GM18505 (cell line): ENCODE results near the gene TMEM178B.

Source experiments
- ATAC-seq: cut with Tn5 transposase; IDR thresholded peaks from one replicate; pipeline ENCODE4 v1.9.1; 2021; ENCODE audit not compliant: unreplicated experiment
- POLR2A ChIP-seq: IDR thresholded peaks from 4 replicates; pipeline ENCODE4 v1.6.1; 2011; ENCODE audit warnings: borderline replicate concordance; ENCODE audit not compliant: insufficient read depth, insufficient read length; ENCODE audit errors: extremely low read depth

TMEM178B gene

DNA sequence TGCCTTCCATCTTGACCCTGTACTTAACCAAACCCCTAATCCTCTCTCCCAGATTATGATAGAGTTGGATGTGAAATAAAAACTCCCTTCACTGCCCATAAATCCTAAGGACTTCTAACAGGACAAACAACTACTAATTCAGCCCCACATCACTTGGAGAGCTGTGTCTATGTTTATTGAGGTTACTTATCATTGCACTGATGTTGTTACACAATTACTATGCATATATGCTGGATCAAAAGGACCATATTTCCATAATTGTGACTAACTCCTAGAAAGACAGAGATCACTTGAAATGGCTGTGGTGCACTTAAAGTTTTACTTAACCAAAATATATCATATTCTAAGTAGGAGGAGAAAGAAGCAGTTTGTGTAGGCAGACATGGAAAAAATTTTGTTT is 332.5 kb downstream of the TMEM178B start:
- ATAC-seq = no peak
- TF ChIP-seq POLR2A = no peak

DNA sequence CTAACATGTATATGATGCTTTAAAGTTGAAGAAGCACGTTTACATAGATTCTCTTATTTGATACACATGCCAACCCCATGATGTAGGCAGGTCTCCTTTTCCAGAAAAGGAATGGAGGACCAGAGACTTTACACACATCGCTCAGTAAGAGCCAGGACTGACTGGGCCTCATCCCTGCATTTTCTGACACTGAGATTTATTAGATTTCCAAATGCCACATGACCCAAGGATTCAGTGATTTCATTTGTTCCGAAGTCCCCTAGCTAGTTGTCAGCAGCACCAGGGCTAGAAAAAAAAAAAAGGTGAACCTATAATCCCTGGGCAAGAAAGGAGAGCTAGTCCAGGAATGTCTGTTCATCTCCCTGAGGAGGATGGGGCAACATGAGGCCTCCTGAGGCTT is 334.0 kb downstream of the TMEM178B start:
- no peak for TF ChIP-seq POLR2A
- ATAC-seq = no peak

DNA sequence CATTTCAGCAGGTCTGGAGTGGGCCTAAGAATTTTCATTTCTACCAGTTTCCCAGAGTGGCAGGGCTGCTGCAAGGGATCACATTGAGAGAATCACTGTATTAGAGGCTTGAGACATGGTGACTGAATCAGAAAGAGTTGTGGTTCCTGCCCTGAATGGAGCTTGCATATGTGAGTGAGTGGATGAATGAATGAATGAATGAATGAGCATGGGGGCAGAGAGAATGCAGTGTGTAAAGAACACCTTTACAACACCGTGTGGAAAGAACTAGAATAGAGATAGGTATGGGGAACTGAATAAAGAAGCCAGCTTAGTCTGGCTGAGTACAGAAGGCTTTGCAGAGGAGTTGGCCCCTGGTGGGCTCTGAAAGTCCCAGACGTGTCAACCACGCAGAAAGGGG is 334.6 kb downstream of the TMEM178B start:
- TF ChIP-seq POLR2A = no peak
- no peak for ATAC-seq

DNA sequence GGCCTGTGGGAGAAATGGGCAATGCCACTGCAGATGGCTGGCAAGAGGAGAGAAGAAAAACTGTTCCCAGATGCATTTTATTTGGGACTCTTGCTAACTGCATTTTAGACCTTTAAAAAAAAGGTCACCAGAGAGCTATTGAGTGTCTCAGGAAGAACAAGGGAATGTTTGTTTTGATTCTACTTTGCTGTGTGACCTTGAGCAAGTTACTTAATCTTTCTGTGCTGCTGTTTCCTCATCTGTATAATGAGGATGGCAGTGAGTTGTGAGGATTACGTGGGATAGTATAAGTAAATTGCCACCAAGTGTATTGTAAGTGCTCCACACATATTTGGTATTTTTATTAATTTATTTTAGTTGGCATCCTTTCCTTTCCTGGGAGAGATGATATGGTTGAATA is 335.4 kb downstream of the TMEM178B start:
- TF ChIP-seq POLR2A = no peak
- no peak for ATAC-seq

DNA sequence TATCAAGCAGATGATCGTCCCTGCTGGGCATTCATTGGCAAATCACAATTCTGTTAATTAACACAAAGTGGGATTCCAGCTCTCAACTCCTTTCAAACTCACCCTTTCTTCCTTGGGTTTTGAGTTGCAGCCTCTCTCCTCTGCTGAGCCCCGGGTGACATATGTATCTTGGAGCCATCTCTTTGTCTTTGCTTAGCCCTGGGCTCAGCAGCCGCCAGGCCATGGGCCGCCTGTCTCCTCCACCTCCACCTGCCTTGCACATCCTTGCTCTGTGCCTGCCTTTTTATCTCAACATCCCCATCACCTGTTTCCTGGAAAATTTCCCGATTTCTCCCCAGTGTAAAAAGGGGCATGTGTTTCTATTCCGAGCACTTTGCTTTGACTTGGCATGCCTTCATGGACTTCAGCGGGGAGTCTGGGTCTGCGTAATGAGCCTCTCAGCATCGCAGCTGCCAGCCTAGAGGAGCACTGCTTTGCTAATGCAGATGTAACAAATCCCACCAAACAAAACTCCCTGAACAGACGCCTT is 336.0 kb downstream of the TMEM178B start:
- TF ChIP-seq POLR2A = no peak
- ATAC-seq = no peak

DNA sequence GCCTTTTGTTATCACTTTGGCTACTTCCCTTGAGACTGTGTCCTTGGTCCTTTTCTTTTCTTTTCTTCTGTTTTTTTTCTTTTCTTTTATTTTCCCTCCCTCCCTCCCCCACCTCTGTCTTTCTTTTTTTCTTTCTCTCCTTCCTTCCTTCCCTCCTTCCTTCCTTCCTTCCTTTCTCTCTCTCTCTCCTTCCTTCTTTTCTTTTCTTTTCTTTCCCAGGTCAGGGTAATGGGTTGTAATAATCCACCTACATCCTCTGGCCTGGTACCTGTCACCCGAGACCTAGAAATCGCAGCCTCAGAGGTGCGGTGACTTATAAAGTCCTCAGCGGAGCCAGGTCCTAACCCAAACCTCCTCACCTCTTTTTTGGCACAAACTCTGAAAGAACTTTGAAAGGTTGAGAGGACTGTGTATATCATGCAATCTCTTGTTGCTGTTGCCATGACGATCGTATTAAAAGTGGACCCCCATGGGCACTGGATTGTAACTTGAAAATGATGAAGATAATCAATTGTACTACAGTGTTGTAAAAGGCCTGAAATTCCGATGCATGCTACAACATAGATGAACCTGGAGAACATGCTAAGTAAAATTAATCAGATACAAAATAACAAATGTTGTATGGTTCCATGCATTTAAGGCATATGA is 336.6 kb downstream of the TMEM178B start:
- no peak for ATAC-seq
- no peak for TF ChIP-seq POLR2A

DNA sequence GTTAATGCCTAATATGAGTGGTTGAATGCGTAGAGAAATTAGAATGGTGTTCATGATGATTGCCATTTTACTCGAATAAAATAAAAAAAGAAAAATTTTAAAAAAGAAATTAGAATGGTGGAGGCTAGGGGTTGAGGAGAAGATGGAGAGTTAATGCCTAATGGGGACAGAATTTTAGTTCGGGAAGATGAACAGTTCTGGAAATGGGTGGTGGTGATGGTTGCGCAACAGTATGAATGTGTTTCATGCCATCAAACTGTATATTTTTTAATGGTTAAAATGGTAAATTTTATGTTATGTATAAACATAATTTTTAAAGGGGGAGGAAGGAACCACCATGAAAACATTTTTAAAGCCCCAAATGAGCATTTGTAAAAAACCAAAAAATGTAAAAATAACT is 337.3 kb downstream of the TMEM178B start:
- no peak for ATAC-seq

DNA sequence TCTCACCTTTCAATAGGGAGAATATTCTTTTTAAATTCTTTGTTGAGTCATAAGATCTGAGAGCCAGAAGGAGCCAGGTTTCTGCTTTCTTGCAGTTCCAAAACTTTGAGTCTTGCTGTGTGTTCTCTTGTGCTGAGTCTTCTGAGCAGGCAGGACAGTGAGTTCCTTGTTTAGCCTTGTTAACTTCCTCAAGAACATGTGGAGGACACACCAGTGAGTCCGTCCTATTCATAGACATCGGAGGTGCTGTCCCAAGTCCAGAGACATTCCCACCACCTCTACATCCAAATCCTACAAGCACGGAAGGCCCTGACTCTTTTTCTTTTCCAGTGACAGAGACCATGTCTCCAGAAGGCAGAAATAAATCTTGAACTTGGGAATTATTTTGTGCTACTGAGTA is 342.1 kb downstream of the TMEM178B start:
- no peak for ATAC-seq
- TF ChIP-seq POLR2A = no peak

More for the DNA sequence above, 337.3 kb downstream of the TMEM178B start:
- no peak for TF ChIP-seq POLR2A

DNA sequence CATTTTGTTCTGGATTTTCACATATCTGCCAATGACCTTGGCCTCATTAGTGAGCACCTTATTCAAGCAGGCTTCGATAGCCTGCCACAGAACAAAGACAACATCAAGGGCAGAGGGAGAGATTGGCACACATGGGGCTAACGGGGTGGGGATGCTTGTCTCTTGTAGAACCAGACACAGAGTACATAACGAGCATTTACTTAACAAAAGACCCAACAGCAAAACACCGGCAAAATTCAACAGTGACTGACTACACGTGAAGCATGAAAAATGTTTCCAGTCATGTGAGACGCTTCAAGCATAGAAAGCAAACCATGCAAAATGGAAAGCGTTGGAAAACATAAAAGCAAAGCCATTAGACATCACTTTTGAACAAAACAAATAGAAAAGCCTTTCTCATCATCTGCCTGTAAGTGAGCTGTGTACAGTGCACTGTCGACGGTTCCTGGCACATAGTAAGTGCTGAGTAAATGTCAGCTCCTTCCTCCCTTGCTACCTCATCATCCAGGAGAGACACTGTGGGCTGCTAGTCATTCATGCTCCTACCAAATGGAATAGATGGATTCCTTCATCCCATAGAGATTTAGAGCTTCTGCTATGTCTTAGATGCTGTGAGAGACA is 342.9 kb downstream of the TMEM178B start:
- no peak for TF ChIP-seq POLR2A
- ATAC-seq = no peak

DNA sequence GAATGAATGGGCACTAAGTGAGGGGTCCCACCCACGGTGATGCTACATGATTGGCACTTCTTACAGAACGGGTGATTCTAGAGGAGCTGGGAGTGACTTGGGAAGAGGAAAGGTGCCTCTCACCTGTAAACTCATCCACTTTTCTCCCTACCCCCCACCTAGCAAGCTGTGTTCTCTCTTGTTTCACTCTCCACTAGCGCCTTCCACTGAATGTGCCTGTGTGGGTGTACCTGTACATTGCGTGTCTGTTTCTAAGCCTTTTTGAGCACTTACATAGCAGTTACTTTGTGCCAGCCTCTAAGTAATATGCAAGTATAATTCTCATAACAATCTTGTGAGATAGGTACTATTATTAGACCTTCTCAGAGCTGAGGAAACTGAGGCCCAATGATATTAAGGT is 343.6 kb downstream of the TMEM178B start:
- TF ChIP-seq POLR2A = no peak
- no peak for ATAC-seq

DNA sequence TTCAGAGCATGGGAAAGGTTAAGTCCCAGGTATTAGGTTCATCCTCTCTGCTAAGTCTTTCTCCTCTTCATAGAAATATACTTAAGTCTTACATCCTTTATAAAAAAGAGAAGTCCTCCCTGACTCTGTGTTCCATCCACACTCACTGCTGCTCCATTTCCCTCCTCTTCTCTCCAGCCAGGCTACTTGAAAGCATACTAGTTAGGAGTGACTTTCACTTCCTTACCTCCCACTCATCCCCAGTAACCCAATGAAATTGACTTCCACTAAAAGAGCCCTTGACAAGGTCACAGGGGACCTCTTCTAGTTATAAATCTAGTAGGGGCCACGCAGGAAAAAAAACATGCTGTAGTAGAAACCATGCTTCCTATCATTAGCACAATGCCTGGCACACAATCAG is 344.2 kb downstream of the TMEM178B start:
- ATAC-seq = no peak
- no peak for TF ChIP-seq POLR2A

DNA sequence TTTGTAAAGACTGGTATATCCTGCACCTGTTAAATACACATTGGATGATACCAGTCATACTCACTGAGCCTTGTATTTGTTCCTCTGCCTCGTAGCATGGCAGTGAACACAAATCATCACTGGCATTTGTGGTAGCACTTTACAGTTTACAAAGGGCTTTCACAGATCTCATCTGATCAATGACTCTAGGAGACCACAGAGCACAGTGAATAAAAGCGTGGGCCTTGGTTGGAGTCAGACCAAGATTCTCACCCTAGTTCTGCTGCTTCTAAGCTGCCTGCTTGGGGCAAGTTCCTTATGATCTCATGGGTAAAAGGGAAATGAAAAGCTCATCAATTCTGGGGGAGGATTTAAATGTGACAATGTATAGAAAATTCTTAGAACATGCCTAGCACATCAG is 347.4 kb downstream of the TMEM178B start:
- no peak for ATAC-seq
- no peak for TF ChIP-seq POLR2A

DNA sequence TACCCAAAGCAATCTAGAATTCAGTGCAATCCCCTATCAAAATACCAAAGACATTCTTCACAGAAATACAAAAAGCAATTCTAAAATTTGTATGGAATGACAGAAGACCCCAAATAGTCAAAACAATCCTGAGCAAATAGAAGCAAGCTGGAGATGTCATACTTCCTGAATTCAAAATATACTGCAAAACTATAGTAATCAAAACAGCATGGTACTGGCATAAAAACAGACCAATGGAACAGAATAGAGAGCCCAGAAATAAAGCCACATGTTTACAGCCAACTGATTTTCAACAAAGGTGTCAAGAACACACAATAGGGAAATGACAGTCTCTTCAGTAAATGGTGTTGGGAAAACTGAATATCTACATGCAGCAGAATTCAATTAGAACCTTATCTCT is 353.3 kb downstream of the TMEM178B start:
- no peak for TF ChIP-seq POLR2A
- no peak for ATAC-seq

DNA sequence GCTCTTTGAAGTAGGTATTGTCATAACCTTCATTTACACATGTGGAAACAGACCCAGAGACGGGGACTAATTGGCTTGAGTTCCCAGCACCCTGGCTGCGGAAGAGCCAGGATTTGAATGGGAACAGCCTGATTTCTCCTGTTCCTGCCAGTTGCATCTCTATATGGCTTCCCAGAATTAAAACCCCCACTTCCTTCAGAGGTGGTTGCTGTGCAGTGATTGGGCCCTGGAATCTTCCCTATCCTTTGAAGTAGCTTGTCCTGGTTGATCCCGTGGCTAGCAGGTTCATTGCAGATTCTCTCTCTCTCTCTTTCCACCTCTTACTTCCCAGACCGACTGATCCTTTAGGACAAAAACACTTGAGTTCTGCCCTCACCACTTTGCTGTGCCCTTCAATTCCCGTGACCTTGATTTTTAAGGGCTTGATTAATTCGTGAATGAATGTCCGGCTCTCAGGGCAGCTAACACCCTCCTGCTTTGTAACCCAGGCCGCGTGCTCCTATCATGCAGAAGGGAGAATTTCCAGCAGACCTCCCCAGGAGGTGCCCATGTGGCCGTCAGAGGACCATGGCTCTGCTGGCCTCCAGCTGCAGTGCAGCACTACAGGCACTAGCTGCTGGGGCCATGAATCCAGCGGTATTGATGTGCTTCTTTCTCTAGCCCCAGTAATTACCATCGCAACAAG is 356.7 kb downstream of the TMEM178B start:
- TF ChIP-seq POLR2A = no peak
- ATAC-seq = no peak
